ENCODE measurements around the gene PHAF1. TPM values are rescaled to one million over a fixed set of nuclear protein-coding genes. Genes with fewer than 3 reads are reported as not detected.
A peak's percentile ranks its signal among the peaks of the same experiment; 100 is the strongest.

Gene PHAF1
- total and polyA plus RNA-seq, 2 of the 13 experiments (the other 11 are each of a cell fraction or from before 2014, with no cell fraction given): 48.3 to 174 TPM

DNA sequence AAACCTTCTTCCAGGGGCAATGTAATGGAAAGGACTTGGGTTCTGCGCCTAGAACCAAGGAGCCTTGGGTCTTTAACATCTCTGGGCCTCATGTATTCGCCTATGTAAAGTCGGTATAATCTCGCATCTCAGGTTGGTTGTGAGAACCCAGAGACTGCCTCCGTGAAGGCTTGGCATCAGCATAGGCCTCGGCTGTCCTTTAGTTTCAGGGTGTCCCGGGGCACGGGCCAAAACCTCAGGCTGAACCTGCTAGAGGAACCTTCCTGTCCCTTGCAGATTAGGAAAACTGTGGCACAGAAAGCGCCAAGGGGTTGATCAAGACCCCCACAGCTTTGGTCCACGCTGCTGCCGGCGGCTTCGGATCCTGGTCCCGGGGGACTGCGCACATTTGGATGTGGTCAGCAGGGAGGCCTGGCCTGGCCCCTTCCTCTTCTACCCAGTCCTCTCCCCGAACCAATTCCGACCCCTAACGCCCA is 772 bp upstream of the PHAF1 start (continued):
- TF ChIP-seq ZNF318 (CRISPR knock-in tag; IDR thresholded peaks at IDR 0.05) (peak; percentile 85), HOMEZ (CRISPR knock-in tag; IDR thresholded peaks at IDR 0.05; ENCODE audit: low read depth) (no peak), PAX8 (CRISPR knock-in tag; IDR thresholded peaks at IDR 0.05; ENCODE audit: borderline replicate concordance) (0 out of 2 replicates have a peak, but pooled peaks have one; percentile 14), KLF12 (CRISPR knock-in tag; IDR thresholded peaks at IDR 0.05; ENCODE audit: borderline replicate concordance) (no peak), ARNTL (CRISPR knock-in tag; IDR thresholded peaks at IDR 0.05) (peak; percentile 71; the same call in 1 of the 2 replicates), ZNF24 (IDR thresholded peaks at IDR 0.05) (no peak), ZNF761 (CRISPR knock-in tag; conservative IDR thresholded peaks at IDR 0.05) (no peak), ZFP90 (CRISPR knock-in tag; IDR thresholded peaks at IDR 0.05; ENCODE audit: borderline replicate concordance) (peak; percentile 79; the same call in 1 of the 2 replicates), TOPORS (CRISPR knock-in tag; IDR thresholded peaks at IDR 0.05) (no peak), MBD4 (IDR thresholded peaks at IDR 0.05; ENCODE audit: borderline replicate concordance, low read length) (no peak), IKZF4 (CRISPR knock-in tag; IDR thresholded peaks at IDR 0.05; ENCODE audit: borderline replicate concordance, low read depth, not compliant biosample characterization) (no peak), CREBL2 (CRISPR knock-in tag; IDR thresholded peaks at IDR 0.05; ENCODE audit: borderline replicate concordance) (no peak), FOXP1 (IDR thresholded peaks at IDR 0.05) (no peak), FOXP1 (CRISPR knock-in tag; IDR thresholded peaks at IDR 0.05) (no peak), ZNF614 (CRISPR knock-in tag; IDR thresholded peaks at IDR 0.05; ENCODE audit: borderline replicate concordance) (no peak), ZSCAN31 (CRISPR knock-in tag; IDR thresholded peaks at IDR 0.05; ENCODE audit: low read depth) (no peak), ZNF75D (CRISPR knock-in tag; IDR thresholded peaks at IDR 0.05; ENCODE audit: borderline replicate concordance) (no peak)
- TF ChIP-seq, protein P1, sequence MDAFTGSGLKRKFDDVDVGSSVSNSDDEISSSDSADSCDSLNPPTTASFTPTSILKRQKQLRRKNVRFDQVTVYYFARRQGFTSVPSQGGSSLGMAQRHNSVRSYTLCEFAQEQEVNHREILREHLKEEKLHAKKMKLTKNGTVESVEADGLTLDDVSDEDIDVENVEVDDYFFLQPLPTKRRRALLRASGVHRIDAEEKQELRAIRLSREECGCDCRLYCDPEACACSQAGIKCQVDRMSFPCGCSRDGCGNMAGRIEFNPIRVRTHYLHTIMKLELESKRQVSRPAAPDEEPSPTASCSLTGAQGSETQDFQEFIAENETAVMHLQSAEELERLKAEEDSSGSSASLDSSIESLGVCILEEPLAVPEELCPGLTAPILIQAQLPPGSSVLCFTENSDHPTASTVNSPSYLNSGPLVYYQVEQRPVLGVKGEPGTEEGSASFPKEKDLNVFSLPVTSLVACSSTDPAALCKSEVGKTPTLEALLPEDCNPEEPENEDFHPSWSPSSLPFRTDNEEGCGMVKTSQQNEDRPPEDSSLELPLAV (CRISPR knock-in tag; conservative IDR thresholded peaks at IDR 0.05; ENCODE audit: low read depth): no peak
- TF ChIP-seq, protein P2, sequence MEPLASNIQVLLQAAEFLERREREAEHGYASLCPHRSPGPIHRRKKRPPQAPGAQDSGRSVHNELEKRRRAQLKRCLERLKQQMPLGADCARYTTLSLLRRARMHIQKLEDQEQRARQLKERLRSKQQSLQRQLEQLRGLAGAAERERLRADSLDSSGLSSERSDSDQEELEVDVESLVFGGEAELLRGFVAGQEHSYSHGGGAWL (CRISPR knock-in tag; IDR thresholded peaks at IDR 0.05): no peak

Measured in HepG2 (cell line).